ENCODE measurements around the gene CRLF1.

- TF ChIP-seq, protein P1, sequence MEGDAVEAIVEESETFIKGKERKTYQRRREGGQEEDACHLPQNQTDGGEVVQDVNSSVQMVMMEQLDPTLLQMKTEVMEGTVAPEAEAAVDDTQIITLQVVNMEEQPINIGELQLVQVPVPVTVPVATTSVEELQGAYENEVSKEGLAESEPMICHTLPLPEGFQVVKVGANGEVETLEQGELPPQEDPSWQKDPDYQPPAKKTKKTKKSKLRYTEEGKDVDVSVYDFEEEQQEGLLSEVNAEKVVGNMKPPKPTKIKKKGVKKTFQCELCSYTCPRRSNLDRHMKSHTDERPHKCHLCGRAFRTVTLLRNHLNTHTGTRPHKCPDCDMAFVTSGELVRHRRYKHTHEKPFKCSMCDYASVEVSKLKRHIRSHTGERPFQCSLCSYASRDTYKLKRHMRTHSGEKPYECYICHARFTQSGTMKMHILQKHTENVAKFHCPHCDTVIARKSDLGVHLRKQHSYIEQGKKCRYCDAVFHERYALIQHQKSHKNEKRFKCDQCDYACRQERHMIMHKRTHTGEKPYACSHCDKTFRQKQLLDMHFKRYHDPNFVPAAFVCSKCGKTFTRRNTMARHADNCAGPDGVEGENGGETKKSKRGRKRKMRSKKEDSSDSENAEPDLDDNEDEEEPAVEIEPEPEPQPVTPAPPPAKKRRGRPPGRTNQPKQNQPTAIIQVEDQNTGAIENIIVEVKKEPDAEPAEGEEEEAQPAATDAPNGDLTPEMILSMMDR (IDR thresholded peaks at IDR 0.05 in 4 of 5, conservative IDR thresholded peaks at IDR 0.05 in 1 of 5): no peak
- TF ChIP-seq POLR2A (IDR thresholded peaks at IDR 0.05): no peak
These were observed 22.8 kb upstream of the CRLF1 start for GRCh38 chr19:18629166-18630088.

All from gastrocnemius medialis (tissue), 4 donors.